ENCODE measurements around the gene SCARB1.

DNA sequence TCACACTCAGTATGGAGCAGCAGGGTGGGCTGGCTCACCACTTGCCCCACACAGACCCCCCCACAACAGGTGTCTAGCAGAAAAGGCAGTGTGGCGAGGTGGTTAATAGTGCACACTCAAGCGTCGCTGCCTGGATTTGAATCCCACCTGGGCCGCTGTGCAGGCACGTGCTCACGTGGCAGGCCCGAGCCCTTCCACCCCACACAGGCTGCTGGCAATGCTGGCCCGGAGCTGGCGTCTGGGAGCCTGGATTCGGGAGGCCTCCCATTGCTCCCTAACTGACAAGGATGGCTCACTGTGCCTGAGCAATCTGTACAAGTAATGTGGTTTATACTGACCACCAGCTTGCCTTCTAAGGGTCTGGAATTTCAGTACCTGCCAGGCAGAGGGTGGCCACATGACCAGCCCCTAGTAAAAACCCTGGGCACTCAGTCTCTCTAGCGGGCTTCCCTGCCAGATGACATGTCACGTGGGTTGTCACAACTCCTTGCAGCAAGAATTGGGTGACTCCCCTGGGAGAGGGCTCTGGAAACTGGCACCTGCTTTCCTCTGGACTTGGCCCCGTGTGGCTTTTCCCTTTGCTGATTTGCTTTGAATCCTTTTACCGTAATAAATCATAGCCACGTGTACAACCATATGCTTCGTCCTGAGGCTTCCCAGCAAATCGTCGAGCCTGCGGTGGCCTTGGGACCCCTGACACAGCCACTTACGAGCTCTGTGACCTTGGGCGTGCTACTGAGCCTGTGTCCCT lies 72.8 kb downstream of the SCARB1 start:
- TF ChIP-seq EP300 (IDR thresholded peaks at IDR 0.05) (no peak), POLR2A (IDR thresholded peaks at IDR 0.05; ENCODE audit: low read depth) (no peak), POLR2AphosphoS5 (IDR thresholded peaks at IDR 0.05) (no peak)
- TF ChIP-seq, protein P1, sequence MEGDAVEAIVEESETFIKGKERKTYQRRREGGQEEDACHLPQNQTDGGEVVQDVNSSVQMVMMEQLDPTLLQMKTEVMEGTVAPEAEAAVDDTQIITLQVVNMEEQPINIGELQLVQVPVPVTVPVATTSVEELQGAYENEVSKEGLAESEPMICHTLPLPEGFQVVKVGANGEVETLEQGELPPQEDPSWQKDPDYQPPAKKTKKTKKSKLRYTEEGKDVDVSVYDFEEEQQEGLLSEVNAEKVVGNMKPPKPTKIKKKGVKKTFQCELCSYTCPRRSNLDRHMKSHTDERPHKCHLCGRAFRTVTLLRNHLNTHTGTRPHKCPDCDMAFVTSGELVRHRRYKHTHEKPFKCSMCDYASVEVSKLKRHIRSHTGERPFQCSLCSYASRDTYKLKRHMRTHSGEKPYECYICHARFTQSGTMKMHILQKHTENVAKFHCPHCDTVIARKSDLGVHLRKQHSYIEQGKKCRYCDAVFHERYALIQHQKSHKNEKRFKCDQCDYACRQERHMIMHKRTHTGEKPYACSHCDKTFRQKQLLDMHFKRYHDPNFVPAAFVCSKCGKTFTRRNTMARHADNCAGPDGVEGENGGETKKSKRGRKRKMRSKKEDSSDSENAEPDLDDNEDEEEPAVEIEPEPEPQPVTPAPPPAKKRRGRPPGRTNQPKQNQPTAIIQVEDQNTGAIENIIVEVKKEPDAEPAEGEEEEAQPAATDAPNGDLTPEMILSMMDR (IDR thresholded peaks at IDR 0.05), result no peak

Measured in esophagus muscularis mucosa (tissue), 4 donors.